ELR (cell line): ENCODE results near the gene PRAMEF5.
"Not testable (repeated sequence)": the region's sequence is repeated elsewhere in the genome, so short reads cannot be mapped to it uniquely, and the experiment has no call there.

Experiments used
- DNase-seq: peaks from one replicate; pipeline ENCODE4 v3.0.0-alpha.2; 2015; ENCODE audit warnings: low read depth

The PRAMEF5 gene

DNA sequence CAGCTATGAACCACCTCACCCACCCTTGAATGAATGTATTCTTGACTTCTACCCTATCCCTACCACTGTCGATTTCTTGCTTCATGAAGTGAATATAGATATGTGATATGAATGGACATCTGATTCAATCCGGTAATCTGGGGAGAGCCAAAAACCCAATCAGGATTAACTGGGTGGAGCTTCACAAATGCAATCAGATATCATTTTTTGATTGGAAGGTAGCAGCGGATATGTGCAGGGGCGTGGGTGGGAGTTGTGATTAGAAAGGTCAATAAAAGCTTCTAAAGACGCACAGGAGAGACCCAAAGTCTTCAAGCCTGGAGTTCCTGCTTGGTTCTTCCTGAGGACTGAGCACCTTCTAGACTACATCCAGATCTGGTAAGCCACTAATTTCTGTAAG, at the start of gene PRAMEF5:
PRAMEF5 (plus strand) TSS at position 301 of the 400 bp plus-strand sequence. CDS start 5,071 bp downstream, outside the sequence.
- DNase-seq = not testable (repeated sequence)

DNA sequence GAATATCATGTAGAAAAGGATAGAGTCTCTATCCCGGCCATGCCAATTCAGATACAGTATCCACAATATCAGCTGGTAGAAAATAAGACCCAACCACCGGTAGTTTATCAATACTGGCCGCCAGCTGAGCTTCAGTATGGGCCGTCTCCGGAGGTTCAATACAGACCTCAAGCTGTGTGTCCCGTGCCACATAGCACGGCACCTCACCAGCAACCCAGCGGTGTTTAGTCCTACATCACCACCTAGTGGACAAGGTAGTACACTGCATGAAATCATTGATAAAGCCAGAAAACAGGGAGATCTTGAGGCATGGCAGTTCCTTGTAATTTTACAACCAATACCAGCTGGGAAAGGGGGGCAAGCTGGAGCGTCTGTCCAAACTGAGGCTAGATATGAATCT, 45.3 kb upstream of the PRAMEF5 start:
- DNase-seq = not testable (repeated sequence)

DNA sequence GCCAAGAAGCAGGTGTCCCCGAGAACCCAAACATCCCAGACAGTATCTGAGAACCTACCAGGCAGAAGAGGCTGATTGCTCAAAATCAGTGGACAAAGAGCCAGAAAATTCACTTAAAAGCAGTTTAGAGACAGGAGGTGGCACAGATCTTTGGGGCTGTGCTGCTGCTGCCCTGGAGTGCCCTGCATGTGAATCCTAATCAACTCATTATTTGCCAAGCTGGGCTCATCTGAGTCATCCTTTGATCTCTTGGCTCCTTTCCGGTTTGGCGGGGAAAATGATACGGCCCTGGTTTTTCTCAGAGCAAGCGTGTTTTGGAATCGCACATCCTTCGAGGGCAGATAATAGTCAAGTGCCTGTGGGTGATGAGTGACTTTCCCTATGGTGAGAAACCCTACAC, 37.4 kb upstream of the PRAMEF5 start:
- DNase-seq = not testable (repeated sequence)

DNA sequence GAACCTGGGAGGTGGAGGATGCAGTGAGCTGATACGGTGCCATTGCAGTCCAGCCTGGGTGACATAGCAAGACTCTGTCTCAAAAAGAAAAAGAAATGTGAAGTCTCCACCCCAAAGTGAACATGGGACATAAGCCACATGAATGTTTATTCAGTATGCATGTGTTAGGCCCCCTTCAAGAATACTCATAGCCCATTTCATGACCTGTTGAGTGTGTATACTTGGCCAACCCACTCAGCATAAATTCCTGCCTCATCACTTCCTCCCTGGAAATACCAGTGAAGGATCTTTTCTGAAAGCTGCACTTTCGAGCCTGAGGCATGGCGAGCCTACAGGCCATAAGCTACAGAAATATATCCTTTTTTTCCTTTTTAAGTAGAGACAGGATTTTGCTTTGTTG, 34.8 kb upstream of the PRAMEF5 start:
- not testable (repeated sequence) for DNase-seq

DNA sequence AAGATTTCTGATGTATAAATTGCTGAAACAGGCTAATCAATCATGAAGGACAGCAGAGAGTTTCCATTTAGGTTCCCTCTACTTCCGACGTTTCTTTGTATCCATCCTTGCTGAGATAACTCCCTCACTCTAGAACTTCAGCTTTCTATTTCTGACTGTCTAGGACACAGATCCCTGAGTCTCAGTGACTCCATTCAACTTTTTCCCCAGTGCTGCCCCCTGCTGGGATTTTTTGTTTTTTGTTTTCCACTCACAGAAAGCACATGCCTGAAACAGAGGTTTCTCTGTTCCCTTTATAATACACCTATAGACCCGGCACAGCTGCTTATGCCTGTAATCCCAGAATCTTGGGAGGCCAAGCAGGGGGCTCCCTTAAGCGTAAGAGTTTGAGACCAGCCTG, 31.2 kb upstream of the PRAMEF5 start:
- not testable (repeated sequence) for DNase-seq

DNA sequence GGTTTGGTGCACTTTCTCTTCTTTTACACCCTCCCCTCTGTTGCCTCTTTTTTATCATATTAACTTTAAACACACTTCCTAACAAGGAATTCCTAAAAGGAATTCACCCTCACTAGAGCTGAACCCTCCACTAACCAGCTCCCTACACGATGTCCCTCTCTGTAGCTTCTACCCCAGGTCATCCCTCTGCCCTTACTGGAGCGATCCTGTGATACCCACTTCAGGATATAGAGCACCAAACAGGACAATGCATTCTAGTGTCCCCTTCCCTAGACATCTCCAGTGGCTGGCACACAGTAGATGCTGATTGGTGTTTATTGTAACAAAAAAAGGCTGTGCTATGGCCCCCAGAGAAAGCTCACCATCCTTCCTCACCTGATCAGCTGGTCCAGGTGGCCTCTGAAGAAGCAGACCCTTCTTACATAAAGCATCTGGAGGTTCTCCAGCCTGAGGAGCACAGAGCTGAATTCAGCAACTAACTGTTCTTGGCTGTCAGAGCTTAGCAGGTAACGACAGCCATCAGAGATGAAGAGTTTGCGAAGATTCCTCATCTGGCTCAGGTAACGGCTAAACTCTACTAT, 29.4 kb upstream of the PRAMEF5 start:
- DNase-seq = no peak

DNA sequence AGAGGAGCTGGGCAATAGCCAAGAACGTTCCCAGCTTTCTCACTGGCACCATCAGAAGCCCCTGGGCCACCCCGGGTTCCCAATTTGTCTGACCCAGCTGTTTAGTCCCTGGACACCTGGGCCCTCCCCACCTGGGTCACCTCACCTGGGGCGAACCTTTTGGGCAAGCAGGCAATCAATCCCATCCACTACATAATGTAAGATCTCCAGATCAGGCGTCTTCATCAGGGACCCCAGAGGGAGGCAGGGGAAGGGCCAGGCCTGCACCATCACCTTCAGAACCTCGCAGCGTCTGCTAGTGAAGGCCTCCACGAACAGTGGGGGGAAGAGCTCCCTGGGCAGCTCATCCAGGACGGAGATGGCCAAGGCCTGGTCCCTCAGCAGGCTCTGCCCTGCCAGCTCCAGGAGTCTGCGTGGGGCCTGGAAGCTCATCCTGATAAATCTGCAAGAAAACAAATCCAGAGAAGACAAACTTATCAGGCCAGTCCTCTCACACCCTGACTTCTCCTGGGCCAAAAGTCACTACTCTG, 28.3 kb upstream of the PRAMEF5 start, which contains the start of gene PRAMEF18:
PRAMEF18 (minus strand) TSS at position 480 of the 530 bp plus-strand sequence; CDS start at position 432, 48 bp downstream.
- DNase-seq = not testable (repeated sequence)

DNA sequence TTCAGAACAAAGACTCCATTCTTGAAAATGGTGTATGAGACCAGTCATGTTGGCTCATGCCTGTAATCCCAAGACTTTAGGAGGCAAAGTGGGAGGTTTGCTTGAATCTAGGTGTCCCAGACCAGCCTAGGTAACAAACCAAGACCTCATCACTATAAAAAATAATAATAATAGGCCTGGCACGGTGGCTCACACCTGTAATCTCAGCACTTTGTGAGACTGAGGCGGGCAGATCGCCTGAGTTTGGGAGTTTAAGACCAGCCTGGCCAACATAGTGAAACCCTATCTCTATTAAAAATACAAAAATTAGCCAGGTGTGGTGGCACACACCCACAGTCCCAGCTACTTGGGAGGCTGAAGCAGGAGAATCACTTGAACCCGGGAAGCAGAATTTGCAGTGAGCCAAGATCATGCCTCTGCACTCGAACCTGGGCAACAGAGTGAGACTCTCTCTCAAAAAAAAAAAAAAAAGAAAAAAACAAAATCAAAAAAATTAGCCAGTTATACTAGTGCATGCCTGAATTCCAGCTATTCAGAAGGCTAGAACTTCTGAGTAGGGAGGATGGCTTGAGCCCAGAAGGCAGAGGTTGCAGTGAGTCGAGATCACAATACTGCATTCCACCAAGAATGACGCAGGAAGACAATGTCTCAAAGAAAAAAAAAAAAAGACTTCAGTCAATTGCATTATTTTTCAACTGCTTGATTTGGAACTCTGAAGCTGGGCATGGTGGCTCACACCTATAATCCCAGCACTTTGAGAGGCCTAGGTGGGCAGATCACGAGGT, 26.5 kb upstream of the PRAMEF5 start:
- not testable (repeated sequence) for DNase-seq

DNA sequence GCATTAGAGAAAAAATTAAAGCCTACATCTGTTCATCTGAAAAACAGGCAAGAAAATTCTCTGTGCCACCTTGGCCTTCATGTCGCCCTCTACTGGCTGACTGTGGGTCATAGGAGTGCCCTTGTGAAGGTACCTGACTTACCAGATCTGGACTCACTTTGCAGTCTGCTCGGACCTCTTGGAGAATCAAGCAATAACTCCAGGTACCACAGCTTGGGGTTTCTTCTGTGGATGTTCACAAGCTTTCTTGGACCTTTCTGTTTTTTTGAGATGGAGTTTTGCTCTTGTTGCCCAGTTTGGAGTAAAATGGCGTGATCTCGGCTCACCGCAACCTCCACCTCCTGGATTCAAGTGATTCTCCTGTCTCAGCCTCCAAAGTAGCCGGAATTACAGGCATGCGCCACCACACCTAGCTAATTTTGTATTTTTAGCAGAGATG, 25.6 kb upstream of the PRAMEF5 start:
- peak; percentile 4 for DNase-seq

DNA sequence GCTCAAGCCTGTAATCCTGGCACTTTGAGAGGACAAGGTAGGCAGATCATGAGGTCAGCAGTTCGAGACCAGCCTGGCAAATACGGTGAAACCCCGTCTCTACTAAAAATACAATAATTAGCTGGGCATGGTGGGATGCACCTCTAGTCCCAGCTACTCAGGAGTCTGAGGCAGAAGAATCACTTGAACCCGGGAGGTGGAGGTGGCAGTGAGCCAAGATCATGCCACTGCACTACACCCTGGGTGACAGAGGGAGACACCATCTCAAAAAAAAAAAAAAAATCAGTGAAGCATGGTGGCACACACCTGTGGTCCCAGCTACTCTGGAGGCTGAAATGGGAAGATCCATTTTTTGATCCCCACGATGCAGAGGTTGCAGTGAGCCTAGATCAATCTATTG, 23.9 kb upstream of the PRAMEF5 start:
- not testable (repeated sequence) for DNase-seq

DNA sequence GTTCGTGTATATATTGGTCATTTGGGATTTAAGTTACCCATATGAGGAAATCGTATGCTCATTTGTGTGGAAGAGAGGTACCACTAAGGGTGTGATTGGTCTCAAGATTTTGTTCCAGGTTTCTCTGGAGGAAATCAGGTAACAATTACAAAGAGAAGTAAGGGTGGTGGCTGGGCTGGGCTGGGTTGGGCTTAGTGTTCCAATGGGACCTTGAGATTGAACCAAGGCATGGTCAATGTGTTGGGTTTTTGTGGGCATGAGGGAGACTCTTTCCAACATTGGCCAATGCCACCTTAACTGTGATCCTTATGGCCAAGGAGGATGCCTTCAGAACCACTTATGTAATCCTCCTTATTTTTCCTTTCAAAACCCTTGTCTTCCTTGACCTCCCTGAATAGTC, 23.4 kb upstream of the PRAMEF5 start:
- not testable (repeated sequence) for DNase-seq

DNA sequence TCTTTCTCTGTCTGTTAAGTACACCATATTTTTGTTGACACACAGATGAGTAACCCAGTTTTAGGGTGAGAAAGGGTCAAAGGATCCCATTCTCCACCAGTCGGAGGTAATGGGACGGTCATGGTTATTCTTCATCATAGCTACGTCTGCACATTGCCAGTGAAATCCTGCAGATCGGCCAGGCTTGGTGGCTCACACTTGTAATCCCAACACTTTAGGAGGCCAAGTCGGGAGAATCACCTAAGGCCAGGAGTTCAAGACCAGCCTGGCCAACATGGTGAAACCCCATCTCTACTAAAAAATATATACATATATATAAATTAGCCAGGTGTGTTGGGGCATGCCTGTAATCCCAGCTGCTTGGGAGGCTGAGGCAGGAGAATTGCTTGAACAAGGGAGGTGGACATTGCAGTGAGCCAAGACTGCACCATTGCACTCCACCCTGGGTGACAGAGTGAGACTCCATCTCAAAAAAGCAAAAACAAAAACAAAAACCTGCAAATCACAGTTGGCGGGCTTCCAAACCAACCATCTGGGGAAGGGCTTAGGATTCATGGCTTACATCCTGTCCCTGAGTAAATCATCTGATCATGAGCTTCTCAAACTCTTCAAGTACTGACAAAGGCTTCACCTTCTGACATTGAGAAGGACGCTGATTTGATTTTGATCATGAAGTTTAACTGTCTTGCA, 22.8 kb upstream of the PRAMEF5 start:
- DNase-seq = not testable (repeated sequence)

DNA sequence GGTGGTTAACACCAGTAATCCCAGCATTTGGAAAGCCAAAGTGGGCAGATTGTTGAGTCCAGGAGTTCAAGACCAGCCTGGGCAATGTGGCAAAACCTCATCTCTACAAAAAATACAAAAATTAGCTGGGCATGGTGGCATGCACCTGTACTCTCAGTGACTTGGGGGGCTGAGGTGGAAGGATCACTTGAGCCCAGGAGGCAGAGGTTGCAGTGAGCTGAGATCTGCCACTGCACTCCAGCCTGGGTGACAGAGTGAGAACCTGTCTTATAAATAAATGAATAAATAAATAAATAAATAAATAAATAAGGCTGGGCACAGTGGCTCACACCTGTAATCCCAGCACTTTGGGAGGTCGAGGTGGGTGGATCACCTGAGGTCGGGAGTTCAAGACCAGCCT, 21.9 kb upstream of the PRAMEF5 start:
- DNase-seq = not testable (repeated sequence)

DNA sequence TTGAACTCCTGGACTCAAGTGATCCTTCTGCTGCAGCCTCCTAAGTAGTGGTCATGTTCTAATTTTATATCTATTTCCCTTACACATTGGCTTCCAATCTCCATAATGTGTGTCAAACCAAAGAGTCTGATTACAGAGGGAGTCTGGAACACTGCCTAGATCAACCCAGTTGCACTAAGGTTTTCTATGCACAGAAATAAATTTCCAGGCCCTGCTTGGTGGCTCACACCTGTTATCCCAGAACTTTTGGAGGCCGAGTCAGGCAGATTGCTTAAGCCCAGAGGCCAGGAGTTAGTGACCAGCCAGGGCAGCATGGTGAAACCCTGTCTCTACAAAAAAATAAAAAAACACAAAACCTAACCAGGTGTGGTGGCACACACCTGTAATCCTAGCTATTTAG, 19.9 kb upstream of the PRAMEF5 start:
- DNase-seq = not testable (repeated sequence)

DNA sequence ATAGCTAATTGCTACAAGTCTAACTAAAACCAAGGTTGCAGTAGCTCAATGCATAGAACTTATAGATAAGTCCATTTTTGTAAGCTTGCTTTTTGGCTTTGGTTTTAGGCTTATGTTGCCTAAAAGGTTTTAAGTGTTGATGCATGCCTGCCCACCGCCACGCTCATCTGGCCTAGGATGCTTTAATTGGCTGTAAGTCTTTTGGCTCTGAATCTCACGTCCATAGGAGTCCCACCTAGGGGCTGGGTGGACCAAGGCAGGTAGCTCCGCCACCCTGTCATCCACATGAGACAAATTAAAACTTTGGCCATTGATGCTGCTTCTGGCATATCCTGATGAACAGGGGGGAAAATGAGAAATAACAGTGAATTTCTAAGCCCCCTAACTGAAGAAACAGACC, 16.4 kb upstream of the PRAMEF5 start:
- not testable (repeated sequence) for DNase-seq

DNA sequence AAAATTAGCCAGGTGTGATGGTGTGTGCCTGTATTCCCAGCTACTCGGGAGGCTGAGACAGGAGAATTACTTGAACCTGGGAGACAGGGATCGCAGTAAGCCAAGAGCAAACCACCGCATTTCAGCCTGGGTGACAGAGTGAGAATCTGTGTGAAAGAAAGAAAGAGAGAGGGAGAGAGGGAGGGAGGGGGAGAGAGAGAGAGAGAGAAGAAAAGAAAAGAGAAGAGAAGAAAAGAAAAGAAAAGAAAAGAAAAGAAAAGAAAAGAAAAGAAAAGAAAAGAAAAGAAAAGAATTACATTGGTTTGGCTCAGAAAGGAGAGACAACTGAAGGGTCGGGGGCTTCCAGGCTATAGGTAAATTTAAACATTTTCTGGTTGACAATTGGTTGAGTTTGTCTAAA, 14.4 kb upstream of the PRAMEF5 start:
- DNase-seq = not testable (repeated sequence)

DNA sequence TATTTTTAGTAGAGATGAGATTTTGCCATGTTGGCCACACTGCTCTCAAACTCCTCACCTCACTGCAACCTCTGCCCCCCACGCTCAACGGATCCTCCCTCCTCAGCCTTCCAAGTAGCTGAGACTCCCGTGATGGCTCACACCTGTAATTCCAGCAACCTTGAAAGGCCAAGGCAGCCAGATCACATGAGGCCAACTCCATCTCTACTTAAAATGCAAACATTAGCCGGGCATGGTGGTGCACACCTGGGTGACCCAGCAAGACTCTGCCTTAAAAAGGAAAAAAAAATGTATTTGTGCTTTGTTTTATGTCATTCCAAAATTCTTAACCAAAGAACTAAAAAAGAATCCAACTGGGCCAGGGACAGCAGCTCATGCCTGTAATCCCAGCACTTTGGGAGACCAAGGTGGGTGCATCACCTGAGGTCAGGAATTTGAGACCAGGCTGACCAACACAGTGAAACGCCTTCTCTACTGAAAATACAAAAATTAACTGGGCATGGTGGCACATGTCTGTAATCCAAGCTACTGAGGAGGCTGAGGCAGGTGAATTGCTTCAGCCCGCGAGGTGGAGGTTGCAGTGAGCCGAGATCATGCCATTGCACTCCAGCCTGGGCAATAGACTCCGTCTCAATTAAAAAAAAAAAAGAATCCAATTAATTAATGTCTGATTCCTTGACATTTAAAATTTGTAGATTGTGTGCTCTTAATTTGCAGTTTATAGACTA, 10.3 kb upstream of the PRAMEF5 start:
- DNase-seq = not testable (repeated sequence)

DNA sequence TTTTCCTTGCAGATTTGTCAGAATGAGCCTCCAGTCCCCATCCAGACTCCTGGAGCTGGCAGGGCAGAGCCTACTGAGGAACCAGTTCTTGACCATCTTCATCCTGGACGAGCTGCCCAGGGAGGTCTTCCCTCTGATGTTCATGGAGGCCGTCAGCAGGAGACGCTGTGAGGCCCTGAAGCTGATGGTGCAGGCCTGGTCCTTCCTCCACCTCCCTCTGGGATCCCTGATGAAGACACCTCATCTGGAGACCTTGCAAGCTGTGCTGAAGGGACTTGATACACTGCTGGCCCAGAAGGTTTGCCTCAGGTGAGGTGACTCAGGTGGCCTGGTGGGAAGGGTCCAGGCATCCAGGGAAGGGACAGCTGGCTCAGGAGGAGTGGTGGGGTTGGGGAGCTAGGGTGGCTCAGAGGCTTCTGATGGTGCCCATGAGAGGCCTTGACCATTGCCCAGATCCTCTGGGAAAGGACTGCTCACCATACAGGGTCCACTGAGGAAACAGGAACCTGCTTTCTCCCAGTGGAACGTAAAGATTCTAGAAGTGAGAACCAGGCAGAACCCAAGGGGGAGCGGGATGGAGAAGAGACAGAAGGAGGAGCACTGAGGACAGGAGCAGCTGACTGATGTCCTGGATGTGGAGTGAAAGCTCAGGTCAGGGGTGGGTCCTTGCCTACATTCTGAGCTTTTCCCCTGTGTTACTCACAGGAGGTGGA, 8.0 kb upstream of the PRAMEF5 start:
- not testable (repeated sequence) for DNase-seq

DNA sequence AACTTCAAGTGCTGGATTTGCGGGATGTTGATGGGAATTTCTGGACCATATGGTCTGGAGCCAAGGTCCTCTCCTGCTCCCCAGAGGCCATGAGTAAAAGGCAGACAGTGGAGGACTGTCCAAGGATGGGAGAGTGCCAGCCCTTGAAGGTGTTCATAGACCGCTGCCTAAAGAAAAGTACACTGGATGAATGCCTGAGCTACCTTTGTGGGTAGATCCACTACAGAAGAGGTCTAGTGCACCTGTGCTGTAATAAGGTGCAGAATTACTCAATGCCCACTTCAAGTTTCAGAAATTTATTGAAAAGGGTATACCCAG, 7.5 kb upstream of the PRAMEF5 start:
- not testable (repeated sequence) for DNase-seq

DNA sequence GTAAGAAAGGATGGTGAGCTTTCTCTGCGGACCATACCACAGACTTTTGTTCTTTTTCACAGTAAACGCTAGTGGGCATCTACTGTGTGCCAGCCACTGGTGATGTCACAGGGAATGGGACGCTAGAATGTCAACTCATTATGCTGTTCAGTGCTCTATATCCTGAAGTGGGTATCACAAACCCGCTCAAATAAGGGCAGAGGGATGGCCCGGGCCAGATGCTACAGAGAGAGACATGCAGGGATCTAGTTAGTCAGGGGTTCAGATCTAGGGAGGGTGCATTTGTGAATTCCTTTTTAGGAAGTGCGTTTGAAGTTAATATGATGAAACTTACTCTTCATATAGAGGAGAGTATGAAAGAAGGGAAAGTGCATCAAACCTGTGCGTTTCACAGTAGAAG, 6.9 kb upstream of the PRAMEF5 start:
- DNase-seq = not testable (repeated sequence)

DNA sequence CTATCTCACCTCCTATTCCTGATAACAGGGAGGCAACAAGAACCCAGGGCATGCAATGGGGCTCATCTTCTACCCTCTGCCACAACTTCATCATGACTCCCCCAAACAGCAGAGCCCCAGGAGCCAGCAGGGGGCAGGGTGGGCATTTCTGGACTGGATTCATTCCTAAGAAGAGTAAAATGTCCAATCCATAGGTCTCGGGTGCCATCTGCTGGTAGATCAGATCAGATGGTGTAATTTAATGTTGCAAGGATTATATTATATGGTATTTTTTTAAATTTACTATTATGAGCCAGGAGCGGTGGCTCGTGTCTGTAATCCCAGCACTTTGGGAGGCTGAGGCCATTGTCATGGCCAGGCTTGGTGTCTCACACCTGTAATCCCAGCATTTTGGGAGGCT, 11.1 kb downstream of the PRAMEF5 start:
- DNase-seq = not testable (repeated sequence)
